BLaER1 (cell line): ENCODE data around the gene PGK1.
A peak's percentile ranks its signal among the peaks of the same experiment; 100 is the strongest.
"Not testable (repeated sequence)": the region's sequence is repeated elsewhere in the genome, so short reads cannot be mapped to it uniquely, and the experiment has no call there.

Source experiments
- H3K27ac ChIP-seq: shearing (Covaris generic); formaldehyde crosslinking; 2 replicates; pipeline ENCODE4 v1.8.1; 2022
- H3K27me3 ChIP-seq: shearing (Covaris generic); formaldehyde crosslinking; 2 replicates; pipeline ENCODE4 v1.8.1; 2022
- H3K36me3 ChIP-seq: shearing (Covaris generic); formaldehyde crosslinking; 2 replicates; pipeline ENCODE4 v1.8.1; 2022
- H3K4me1 ChIP-seq: shearing (Covaris generic); formaldehyde crosslinking; 2 replicates; pipeline ENCODE4 v1.8.1; 2022
- H3K4me2 ChIP-seq: shearing (Covaris generic); formaldehyde crosslinking; 2 replicates; pipeline ENCODE4 v1.8.1; 2022
- H3K4me3 ChIP-seq: shearing (Covaris generic); formaldehyde crosslinking; 2 replicates; pipeline ENCODE4 v1.8.1; 2022
- H3K9ac ChIP-seq: shearing (Covaris generic); formaldehyde crosslinking; 2 replicates; pipeline ENCODE4 v1.8.1; 2022
- H3K9me3 ChIP-seq: shearing (Covaris generic); formaldehyde crosslinking; 2 replicates; pipeline ENCODE4 v1.8.1; 2022
- H4K20me1 ChIP-seq: shearing (Covaris generic); formaldehyde crosslinking; 2 replicates; pipeline ENCODE4 v1.8.1; 2022
- Cebpa-rat ChIP-seq: shearing (Covaris generic); IDR thresholded peaks from 2 replicates; pipeline ENCODE4 v1.8.1; 2022

The PGK1 gene

DNA sequence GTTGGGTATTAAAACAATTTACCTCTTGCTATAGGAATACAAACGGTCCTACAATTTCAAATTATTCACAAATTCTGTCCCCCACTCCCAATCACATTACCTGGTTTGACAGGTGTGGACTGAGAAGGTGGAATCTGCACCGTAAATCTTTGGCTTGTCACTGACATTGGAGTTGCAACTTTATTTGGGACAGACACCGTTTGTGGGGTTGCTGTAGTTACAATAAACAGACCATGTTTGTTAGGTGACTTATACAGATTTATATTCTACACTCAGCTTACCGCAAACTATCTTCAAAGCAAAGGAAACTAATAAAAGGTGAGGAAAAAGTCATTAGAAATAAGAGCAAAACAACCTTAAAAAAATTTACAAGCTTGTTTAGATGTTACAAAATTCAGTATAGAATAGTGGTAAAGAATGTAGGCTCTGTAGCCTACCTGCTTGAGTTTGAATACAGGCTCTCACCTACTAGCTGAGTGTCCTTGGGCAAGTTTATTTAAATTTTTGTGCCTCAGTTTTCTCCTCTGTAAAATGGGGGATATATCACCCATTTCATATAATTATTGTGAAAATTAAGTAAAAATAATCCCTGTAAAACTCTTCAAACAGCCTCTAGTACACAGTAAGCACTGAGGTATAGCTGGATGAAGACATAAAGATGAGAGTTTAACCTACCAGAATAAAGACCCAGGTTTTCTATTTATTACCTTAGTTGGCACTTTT, 29.4 kb downstream of the PGK1 start:
- Histone ChIP-seq H4K20me1 (0 out of 2 replicates have a peak, but pooled peaks cover 6% of the 10 kb centered on the region), H3K9ac (no peak overlapping the region), H3K9me3 (no peaks in the 10 kb centered on the region), H3K36me3 (peaks cover 13% of the 10 kb centered on the region; the same call in 1 of the 2 replicates), H3K27ac (no peak overlapping the region), H3K4me2 (no peak overlapping the region), H3K27me3 (peaks cover 15% of the 10 kb centered on the region), H3K4me3 (no peak overlapping the region), H3K4me1 (no peaks in the 10 kb centered on the region)
- no peak for TF ChIP-seq Cebpa-rat

DNA sequence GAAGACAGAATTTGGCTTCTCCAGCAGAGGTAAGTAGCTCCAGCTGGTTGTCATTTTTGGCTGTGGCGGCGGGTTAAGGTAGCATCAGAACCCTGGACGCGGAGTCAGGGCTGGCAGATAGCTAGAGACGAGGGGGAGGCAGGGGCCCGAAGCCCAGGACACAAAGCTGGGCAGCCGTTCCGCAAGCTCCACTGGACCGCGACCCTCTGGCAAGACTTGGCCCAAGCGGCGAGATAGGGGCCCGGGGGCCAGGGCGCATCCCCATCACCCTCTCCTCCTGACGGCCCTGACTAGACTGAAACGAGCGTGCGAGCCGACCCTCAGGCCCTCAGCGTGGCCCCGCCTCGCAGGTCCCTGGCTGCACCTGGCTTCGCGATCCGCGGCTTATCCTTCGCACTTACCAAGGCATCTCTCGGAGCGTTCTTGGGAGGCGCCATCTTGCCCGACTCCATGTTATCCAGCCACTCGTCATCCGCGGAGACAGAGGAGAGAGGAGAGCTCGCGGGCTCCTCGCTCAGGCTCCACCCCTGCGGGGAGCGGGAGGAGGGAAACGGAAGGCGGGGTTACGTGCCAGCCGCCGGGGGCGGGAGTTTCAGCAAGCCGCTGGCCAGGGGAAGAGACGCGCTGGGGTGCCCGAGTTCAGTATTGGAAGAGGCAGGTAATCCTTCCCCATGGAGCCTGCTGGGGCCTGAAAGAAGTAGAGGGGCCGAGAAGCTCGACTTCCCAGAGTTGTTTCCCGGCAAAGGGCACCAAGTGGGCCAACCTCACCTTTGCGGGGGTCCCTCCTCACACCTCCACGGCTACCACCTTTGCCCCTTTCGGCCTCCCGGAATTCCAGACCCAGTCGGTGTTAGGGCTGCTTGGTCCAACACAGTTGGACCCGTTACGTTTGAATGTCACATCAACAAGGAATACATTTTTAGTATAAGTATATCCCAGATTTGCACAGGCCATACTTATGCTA, 35.4 kb downstream of the PGK1 start, which contains the start of gene TAF9B:
TAF9B (minus strand) TSS at position 491 of the 964 bp plus-strand sequence; CDS start at position 452, 39 bp downstream.
- no peaks in the 10 kb centered on the region for H3K36me3 ChIP-seq
- H3K4me3 ChIP-seq = peak within 1 kb of the TSS; percentile 77
- H4K20me1 ChIP-seq = no peaks in the 10 kb centered on the region
- H3K27ac ChIP-seq = peak within 1 kb of the TSS; percentile 81
- peak within 1 kb of the TSS; percentile 49 for H3K4me2 ChIP-seq
- H3K9ac ChIP-seq = peak within 1 kb of the TSS; percentile 83
- no peak for TF ChIP-seq Cebpa-rat
- H3K9me3 ChIP-seq = peaks cover 7% of the 10 kb centered on the region; the same call in 1 of the 2 replicates
- no peaks in the 10 kb centered on the region for H3K4me1 ChIP-seq
- H3K27me3 ChIP-seq = peaks cover 16% of the 10 kb centered on the region

DNA sequence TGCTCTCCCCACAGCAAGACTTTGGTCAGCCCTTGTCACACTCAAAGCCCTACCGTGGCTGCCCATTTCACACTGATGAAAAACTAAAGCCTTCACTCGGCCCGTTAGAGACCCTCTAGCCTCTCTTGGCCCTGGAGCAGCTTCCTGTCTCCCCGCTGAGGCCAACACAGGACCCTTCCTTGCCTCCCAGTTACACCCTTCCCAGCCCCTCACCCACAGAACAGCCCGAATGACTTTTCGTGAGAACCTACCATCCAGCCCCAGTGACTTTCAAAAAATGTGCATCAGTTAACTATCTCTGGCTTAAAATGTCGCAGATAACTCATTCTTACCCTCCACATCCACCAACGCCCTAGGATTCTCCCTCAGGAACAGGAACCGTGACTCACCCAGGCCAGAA, 36.2 kb downstream of the PGK1 start:
- no peak overlapping the region for H3K9ac ChIP-seq
- TF ChIP-seq Cebpa-rat = no peak

GRCh38 chrX:78147002-78147540, 43.0 kb downstream of the PGK1 start:
- not testable (repeated sequence) for H3K4me1 ChIP-seq, H3K36me3 ChIP-seq, H3K4me2 ChIP-seq, H3K27ac ChIP-seq, H3K9ac ChIP-seq, H4K20me1 ChIP-seq, H3K4me3 ChIP-seq
- Histone ChIP-seq H3K9me3 (peaks cover 32% of the 10 kb centered on the region), H3K27me3 (peaks cover 13% of the 10 kb centered on the region)

More for the DNA sequence above, 36.2 kb downstream of the PGK1 start:
- Histone ChIP-seq H3K4me2 (peak overlapping the region; percentile 49), H3K27ac (no peak overlapping the region), H3K4me3 (peak overlapping the region; percentile 77), H4K20me1 (no peaks in the 10 kb centered on the region), H3K36me3 (no peaks in the 10 kb centered on the region), H3K27me3 (peaks cover 17% of the 10 kb centered on the region), H3K4me1 (no peaks in the 10 kb centered on the region), H3K9me3 (peaks cover 7% of the 10 kb centered on the region; the same call in 1 of the 2 replicates)

- not testable (repeated sequence) for H3K4me2 ChIP-seq, H3K4me3 ChIP-seq, H3K9me3 ChIP-seq, H3K27ac ChIP-seq, H4K20me1 ChIP-seq, H3K4me1 ChIP-seq, H3K9ac ChIP-seq, H3K36me3 ChIP-seq
- peaks cover 43% of the 10 kb centered on the region for H3K27me3 ChIP-seq
These were observed 53.3 kb downstream of the PGK1 start for GRCh38 chrX:78157373-78157772.

GRCh38 chrX:78157846-78158245, 53.8 kb downstream of the PGK1 start:
- H3K4me1 ChIP-seq, H3K9me3 ChIP-seq, H3K27ac ChIP-seq, H3K36me3 ChIP-seq, H3K4me3 ChIP-seq, H4K20me1 ChIP-seq, H3K4me2 ChIP-seq, H3K9ac ChIP-seq: not testable (repeated sequence)
- H3K27me3 ChIP-seq = peaks cover 48% of the 10 kb centered on the region

- not testable (repeated sequence) for H3K4me3 ChIP-seq, H3K36me3 ChIP-seq, H3K4me2 ChIP-seq, H4K20me1 ChIP-seq, H3K4me1 ChIP-seq, H3K9ac ChIP-seq, H3K27ac ChIP-seq, H3K9me3 ChIP-seq
- peaks cover 71% of the 10 kb centered on the region for H3K27me3 ChIP-seq
These were observed 56.7 kb downstream of the PGK1 start for GRCh38 chrX:78160711-78161110.

DNA sequence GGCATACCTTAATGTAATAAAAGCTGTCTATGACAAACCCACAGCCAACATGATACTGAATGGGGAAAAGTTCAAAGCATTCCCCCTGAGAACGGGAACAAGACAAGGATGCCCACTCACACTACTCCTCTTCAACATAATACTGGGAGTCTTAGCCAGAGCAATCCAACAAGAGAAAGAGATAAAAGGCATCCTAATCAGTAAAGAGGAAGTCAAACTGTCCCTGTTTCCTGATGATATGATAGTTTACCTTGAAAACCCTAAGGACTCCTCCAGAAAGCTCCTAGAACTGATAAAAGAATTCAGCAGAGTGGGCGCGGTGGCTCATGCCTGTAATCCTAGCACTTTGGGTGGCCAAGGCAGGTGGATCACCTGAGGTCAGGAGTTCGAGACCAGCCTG, 59.1 kb downstream of the PGK1 start:
- H3K4me3 ChIP-seq, H4K20me1 ChIP-seq, H3K9ac ChIP-seq, H3K9me3 ChIP-seq, H3K36me3 ChIP-seq, H3K4me1 ChIP-seq, H3K27ac ChIP-seq, H3K4me2 ChIP-seq: not testable (repeated sequence)
- peaks cover 76% of the 10 kb centered on the region for H3K27me3 ChIP-seq

- Histone ChIP-seq H3K36me3 (no peaks in the 10 kb centered on the region), H3K4me1 (no peaks in the 10 kb centered on the region), H3K27ac (no peak overlapping the region), H3K4me2 (no peak overlapping the region), H4K20me1 (no peaks in the 10 kb centered on the region), H3K4me3 (no peak overlapping the region), H3K27me3 (peaks cover 70% of the 10 kb centered on the region), H3K9ac (no peak overlapping the region), H3K9me3 (no peaks in the 10 kb centered on the region)
- TF ChIP-seq Cebpa-rat = no peak
These were observed 61.4 kb downstream of the PGK1 start for GRCh38 chrX:78165425-78165824.

- H4K20me1 ChIP-seq = no peaks in the 10 kb centered on the region
- no peak for TF ChIP-seq Cebpa-rat
- no peak overlapping the region for H3K9ac ChIP-seq
- H3K27me3 ChIP-seq = peaks cover 67% of the 10 kb centered on the region
- H3K4me1 ChIP-seq = no peaks in the 10 kb centered on the region
- H3K4me2 ChIP-seq = no peak overlapping the region
- H3K36me3 ChIP-seq = no peaks in the 10 kb centered on the region
- no peak overlapping the region for H3K4me3 ChIP-seq
- no peak overlapping the region for H3K27ac ChIP-seq
- H3K9me3 ChIP-seq = no peaks in the 10 kb centered on the region
These were observed 64.0 kb downstream of the PGK1 start for GRCh38 chrX:78168065-78168464.
